ENCODE results near the gene COX7A2.

COX7A2 gene

DNA sequence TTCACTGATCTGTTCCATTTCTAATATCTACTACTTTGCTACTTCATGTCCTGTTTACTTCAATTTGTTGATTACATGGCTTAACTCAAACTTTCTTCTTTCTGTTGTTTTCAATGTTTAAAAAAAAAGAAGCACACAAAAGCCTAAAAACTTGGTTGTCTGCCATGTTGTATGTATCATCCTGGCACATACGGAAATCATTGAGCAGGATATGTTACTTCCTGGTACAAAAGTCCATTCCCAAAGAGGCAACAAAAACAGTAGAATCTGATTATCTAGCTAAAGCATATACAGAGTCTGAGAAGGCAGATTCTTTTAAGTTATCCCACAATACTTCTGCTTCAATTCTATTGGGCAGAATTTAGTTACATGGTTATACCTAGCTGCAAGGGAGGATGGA is 23.2 kb downstream of the COX7A2 start:
- Histone ChIP-seq H2BK120ac (ENCODE audit: low read depth, low read length) (no peak overlapping the region), H3K18ac (ENCODE audit: low read depth in 1 of 2, low read length in 2 of 2) (no peak overlapping the region), H3K4me1 (ENCODE audit: control insufficient read depth, insufficient read depth, low read depth, low read length) (peaks cover 3% of the 10 kb centered on the region), H3K36me3 (ENCODE audit: control insufficient read depth in 1 of 2, insufficient read depth in 2 of 2, low read depth in 1 of 2, low read length in 2 of 2) (no peaks in the 10 kb centered on the region), H4K91ac (ENCODE audit: low read length) (no peak overlapping the region), H2BK15ac (ENCODE audit: low read depth, poor library complexity, severe bottlenecking) (no peak overlapping the region), H3K27me3 (ENCODE audit: control insufficient read depth in 1 of 2, insufficient read depth in 1 of 2, low read length in 2 of 2) (peaks cover 0 to 2% of the 10 kb centered on the region in 2 experiments), H2AK5ac (ENCODE audit: low read length, severe bottlenecking) (no peak overlapping the region), H3K9me3 (ENCODE audit: control insufficient read depth, low read length) (no peaks in the 10 kb centered on the region), H4K8ac (ENCODE audit: low read length) (no peak overlapping the region), H3K4ac (ENCODE audit: low read depth in 1 of 2, low read length in 2 of 2) (no peak overlapping the region), H3K79me1 (replicated peaks; ENCODE audit: low read length, poor library complexity, severe bottlenecking) (no peaks in the 10 kb centered on the region), H2BK5ac (ENCODE audit: low read depth, low read length, poor library complexity, severe bottlenecking) (no peak overlapping the region), H3K4me2 (ENCODE audit: low read length, poor library complexity, severe bottlenecking) (no peak overlapping the region), H3K9ac (ENCODE audit: low read length) (peak overlapping the region; percentile 5), H2AFZ (ENCODE audit: low read depth, low read length) (no peak overlapping the region), H3K14ac (ENCODE audit: low read length in 2 of 2) (no peak overlapping the region), H3K27ac (ENCODE audit: low read length, poor library complexity, severe bottlenecking) (no peak overlapping the region), H2BK12ac (ENCODE audit: low read length in 2 of 2) (no peak overlapping the region), H3K23ac (ENCODE audit: low read length in 2 of 2) (no peak overlapping the region), H3K4me3 (ENCODE audit: insufficient read depth in 1 of 2, low read depth in 1 of 2, low read length in 2 of 2) (no peak overlapping the region)
- 100% methylated on average over 1 of the region's 1 CpG for WGBS
- DNase-seq = no peak

DNA sequence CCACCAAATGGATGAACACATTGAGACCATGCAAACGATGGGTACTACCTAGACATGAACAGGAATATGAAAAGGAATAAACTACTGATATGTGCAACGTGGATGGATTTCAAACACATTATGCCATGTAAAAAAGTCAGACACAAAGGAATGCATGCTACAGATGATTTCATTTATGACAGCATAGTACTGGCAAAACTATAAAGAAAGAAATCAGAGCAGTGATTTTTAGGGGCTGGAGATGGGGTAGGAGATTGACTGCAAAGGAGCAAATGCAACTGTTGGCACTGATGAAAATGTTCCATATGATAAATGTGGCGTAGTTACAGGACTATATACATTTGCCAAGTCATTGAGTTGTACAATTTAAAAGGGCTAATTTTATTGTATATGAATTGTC is 24.3 kb downstream of the COX7A2 start:
- no peak overlapping the region for H3K4me3 ChIP-seq (ENCODE audit: insufficient read depth in 1 of 2, low read depth in 1 of 2, low read length in 2 of 2)
- H2BK120ac ChIP-seq (ENCODE audit: low read depth, low read length) = no peak overlapping the region
- H3K36me3 ChIP-seq (ENCODE audit: control insufficient read depth in 1 of 2, insufficient read depth in 2 of 2, low read depth in 1 of 2, low read length in 2 of 2) = no peaks in the 10 kb centered on the region

DNA sequence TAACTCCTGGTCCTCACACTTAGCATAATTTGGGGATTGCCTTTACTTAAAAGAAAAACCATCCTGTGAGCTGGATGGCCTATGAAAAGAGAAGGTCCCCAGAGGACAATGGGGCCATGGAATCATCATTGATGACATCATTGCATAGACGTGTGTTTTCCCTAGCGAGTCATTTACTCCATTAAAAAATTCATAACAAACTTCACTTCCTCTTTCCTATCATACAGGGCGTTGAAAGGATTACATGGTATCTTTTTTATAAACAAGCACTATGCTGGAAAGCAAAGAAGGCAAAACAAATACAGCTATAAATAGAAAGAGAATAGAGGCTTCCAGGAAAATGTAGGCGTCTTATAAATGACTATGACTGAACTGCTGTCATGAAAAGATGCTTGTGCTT is 26.4 kb downstream of the COX7A2 start:
- Histone ChIP-seq H2BK5ac (ENCODE audit: low read depth, low read length, poor library complexity, severe bottlenecking) (no peak overlapping the region), H3K14ac (ENCODE audit: low read length in 2 of 2) (no peak overlapping the region), H2AK5ac (ENCODE audit: low read length, severe bottlenecking) (no peak overlapping the region), H3K79me1 (replicated peaks; ENCODE audit: low read length, poor library complexity, severe bottlenecking) (no peaks in the 10 kb centered on the region), H3K9me3 (ENCODE audit: control insufficient read depth, low read length) (no peaks in the 10 kb centered on the region), H4K8ac (ENCODE audit: low read length) (no peak overlapping the region), H3K18ac (ENCODE audit: low read depth in 1 of 2, low read length in 2 of 2) (no peak overlapping the region), H2BK120ac (ENCODE audit: low read depth, low read length) (no peak overlapping the region), H3K27ac (ENCODE audit: low read length, poor library complexity, severe bottlenecking) (no peak overlapping the region), H3K36me3 (ENCODE audit: control insufficient read depth in 1 of 2, insufficient read depth in 2 of 2, low read depth in 1 of 2, low read length in 2 of 2) (no peaks in the 10 kb centered on the region), H2BK12ac (ENCODE audit: low read length in 2 of 2) (peak overlapping the region in 1 of 2 experiments; percentile 2), H3K23ac (ENCODE audit: low read length in 2 of 2) (no peak overlapping the region), H3K4me3 (ENCODE audit: insufficient read depth in 1 of 2, low read depth in 1 of 2, low read length in 2 of 2) (peak overlapping the region in 1 of 2 experiments; percentile 40), H3K4ac (ENCODE audit: low read depth in 1 of 2, low read length in 2 of 2) (no peak overlapping the region), H4K91ac (ENCODE audit: low read length) (no peak overlapping the region), H3K4me2 (ENCODE audit: low read length, poor library complexity, severe bottlenecking) (no peak overlapping the region), H2BK15ac (ENCODE audit: low read depth, poor library complexity, severe bottlenecking) (no peak overlapping the region), H3K27me3 (ENCODE audit: control insufficient read depth in 1 of 2, insufficient read depth in 1 of 2, low read length in 2 of 2) (peaks cover 0 to 2% of the 10 kb centered on the region in 2 experiments), H3K4me1 (ENCODE audit: control insufficient read depth, insufficient read depth, low read depth, low read length) (no peaks in the 10 kb centered on the region), H2AFZ (ENCODE audit: low read depth, low read length) (no peak overlapping the region), H3K9ac (ENCODE audit: low read length) (peak overlapping the region; percentile 28)
- no CpG with 5 or more reads among the region's 4 CpGs for WGBS
- peak; percentile 88 for DNase-seq

More for the DNA sequence above, 24.3 kb downstream of the COX7A2 start:
- Histone ChIP-seq H3K4me2 (ENCODE audit: low read length, poor library complexity, severe bottlenecking) (no peak overlapping the region), H2BK12ac (ENCODE audit: low read length in 2 of 2) (no peak overlapping the region), H3K27ac (ENCODE audit: low read length, poor library complexity, severe bottlenecking) (no peak overlapping the region), H3K79me1 (replicated peaks; ENCODE audit: low read length, poor library complexity, severe bottlenecking) (no peaks in the 10 kb centered on the region), H3K14ac (ENCODE audit: low read length in 2 of 2) (no peak overlapping the region), H4K91ac (ENCODE audit: low read length) (no peak overlapping the region), H3K4me1 (ENCODE audit: control insufficient read depth, insufficient read depth, low read depth, low read length) (peaks cover 1% of the 10 kb centered on the region), H2AFZ (ENCODE audit: low read depth, low read length) (no peak overlapping the region), H2BK15ac (ENCODE audit: low read depth, poor library complexity, severe bottlenecking) (no peak overlapping the region), H2BK5ac (ENCODE audit: low read depth, low read length, poor library complexity, severe bottlenecking) (no peak overlapping the region), H3K23ac (ENCODE audit: low read length in 2 of 2) (no peak overlapping the region), H3K9me3 (ENCODE audit: control insufficient read depth, low read length) (no peaks in the 10 kb centered on the region), H2AK5ac (ENCODE audit: low read length, severe bottlenecking) (no peak overlapping the region), H3K18ac (ENCODE audit: low read depth in 1 of 2, low read length in 2 of 2) (no peak overlapping the region), H4K8ac (ENCODE audit: low read length) (no peak overlapping the region), H3K27me3 (ENCODE audit: control insufficient read depth in 1 of 2, insufficient read depth in 1 of 2, low read length in 2 of 2) (peaks cover 0 to 2% of the 10 kb centered on the region in 2 experiments), H3K4ac (ENCODE audit: low read depth in 1 of 2, low read length in 2 of 2) (no peak overlapping the region), H3K9ac (ENCODE audit: low read length) (no peak overlapping the region)
- DNase-seq = no peak
- WGBS = no CpG with 5 or more reads among the region's 3 CpGs

GRCh38 chr6:75215291-75215690 is 28.3 kb downstream of the COX7A2 start:
- Histone ChIP-seq H2BK12ac (ENCODE audit: low read length in 2 of 2) (peak overlapping the region; percentile 17 to 80), H3K4ac (ENCODE audit: low read depth in 1 of 2, low read length in 2 of 2) (peak overlapping the region in 1 of 2 experiments; percentile 2), H4K8ac (ENCODE audit: low read length) (no peak overlapping the region), H3K79me1 (replicated peaks; ENCODE audit: low read length, poor library complexity, severe bottlenecking) (no peaks in the 10 kb centered on the region), H3K18ac (ENCODE audit: low read depth in 1 of 2, low read length in 2 of 2) (no peak overlapping the region), H2AFZ (ENCODE audit: low read depth, low read length) (no peak overlapping the region), H3K27ac (ENCODE audit: low read length, poor library complexity, severe bottlenecking) (no peak overlapping the region), H3K9me3 (ENCODE audit: control insufficient read depth, low read length) (no peaks in the 10 kb centered on the region), H2AK5ac (ENCODE audit: low read length, severe bottlenecking) (no peak overlapping the region), H3K23ac (ENCODE audit: low read length in 2 of 2) (no peak overlapping the region), H3K4me1 (ENCODE audit: control insufficient read depth, insufficient read depth, low read depth, low read length) (no peaks in the 10 kb centered on the region), H2BK5ac (ENCODE audit: low read depth, low read length, poor library complexity, severe bottlenecking) (no peak overlapping the region), H3K4me3 (ENCODE audit: insufficient read depth in 1 of 2, low read depth in 1 of 2, low read length in 2 of 2) (no peak overlapping the region), H2BK15ac (ENCODE audit: low read depth, poor library complexity, severe bottlenecking) (no peak overlapping the region), H4K91ac (ENCODE audit: low read length) (peak overlapping the region; percentile 36), H3K9ac (ENCODE audit: low read length) (no peak overlapping the region), H3K27me3 (ENCODE audit: control insufficient read depth in 1 of 2, insufficient read depth in 1 of 2, low read length in 2 of 2) (peaks cover 0 to 2% of the 10 kb centered on the region in 2 experiments), H3K14ac (ENCODE audit: low read length in 2 of 2) (no peak overlapping the region), H3K36me3 (ENCODE audit: control insufficient read depth in 1 of 2, insufficient read depth in 2 of 2, low read depth in 1 of 2, low read length in 2 of 2) (no peaks in the 10 kb centered on the region), H2BK120ac (ENCODE audit: low read depth, low read length) (no peak overlapping the region), H3K4me2 (ENCODE audit: low read length, poor library complexity, severe bottlenecking) (no peak overlapping the region)
- 88% methylated on average over 4 of the region's 4 CpGs for WGBS
- DNase-seq = no peak

Measured in mesenchymal stem cell (in vitro differentiated cells and primary cell).